ENCODE data around the gene BEGAIN.
"Not testable (repeated sequence)": the region's sequence is repeated elsewhere in the genome, so short reads cannot be mapped to it uniquely, and the experiment has no call there.

The BEGAIN gene

DNA sequence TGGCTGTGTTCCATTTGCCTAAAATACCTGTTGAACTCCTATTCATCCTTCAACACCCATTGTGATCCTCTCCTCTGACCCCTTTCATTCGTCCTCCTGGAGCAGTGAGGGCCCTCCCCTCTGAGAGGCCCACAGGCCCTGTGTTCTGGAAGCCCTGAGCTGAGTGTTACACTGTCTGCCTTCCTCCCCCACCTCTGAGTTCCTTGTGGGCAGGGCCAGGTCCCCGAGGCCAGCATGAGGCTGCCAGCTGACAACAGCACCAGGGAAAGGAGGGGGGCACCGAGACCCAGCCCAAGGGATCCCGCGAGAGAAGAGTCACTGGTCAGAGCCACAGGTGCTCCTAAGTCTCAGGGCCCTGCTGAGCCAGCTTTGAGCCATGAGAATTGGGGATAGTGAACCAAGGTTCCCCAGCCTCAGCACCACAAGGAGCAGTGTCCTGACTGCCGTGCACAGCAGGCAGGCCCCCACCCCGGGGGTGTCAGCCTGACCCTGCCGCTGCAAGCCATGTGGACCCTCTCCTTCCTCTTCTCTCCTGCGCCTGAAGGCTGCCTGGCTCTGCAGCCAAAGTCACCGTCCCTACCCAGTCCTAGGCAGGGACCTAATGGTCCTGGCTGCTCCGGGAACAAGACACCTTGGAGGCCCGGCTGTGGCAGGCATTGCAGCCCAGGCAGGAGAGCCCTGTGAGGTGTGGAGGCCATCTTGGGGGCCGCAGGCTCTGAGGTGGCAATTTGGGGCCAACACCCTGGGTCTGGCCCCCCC, 52.5 kb downstream of the BEGAIN start:
- no peak for DNase-seq

DNA sequence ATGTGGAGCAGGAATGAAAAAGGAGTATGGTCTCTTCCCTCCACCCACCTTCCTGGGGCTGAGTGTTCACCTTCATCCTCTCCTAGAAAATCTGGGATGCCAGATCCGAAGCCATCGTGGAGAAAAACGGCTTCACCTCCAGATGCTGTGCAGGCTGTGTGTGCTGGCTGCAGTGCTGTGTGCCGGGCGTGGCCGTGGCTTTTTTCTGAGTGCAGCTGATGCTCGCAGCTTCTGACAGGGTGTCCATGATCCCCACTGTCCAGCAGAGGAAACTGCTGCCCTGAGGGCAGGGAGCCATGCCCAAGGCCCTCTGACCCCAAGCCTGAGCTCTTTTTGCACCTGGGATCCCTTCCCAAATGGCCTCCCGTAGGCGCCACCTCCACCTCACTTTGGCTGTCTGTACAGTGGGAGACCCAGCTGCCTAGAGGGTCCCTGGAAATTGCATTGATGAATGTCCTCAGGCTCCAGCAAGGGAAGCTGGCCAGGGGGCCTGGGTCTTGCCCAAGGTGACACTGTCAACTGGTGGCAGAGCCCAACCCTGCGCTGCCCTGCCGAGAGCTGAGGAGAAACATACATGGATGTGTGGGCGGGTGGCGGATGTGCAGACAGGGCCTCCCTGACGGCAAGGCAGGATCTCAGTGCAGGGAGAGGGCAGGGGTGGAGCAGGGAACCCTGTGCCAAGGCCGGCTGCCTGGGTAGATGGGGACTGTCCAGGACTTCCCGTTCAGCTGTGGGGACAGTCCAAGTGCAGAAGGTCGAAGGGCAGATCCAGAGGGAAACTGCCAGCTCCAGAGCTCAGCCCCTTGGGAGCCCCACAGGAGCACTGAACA, 53.3 kb downstream of the BEGAIN start:
- no peak for DNase-seq

DNA sequence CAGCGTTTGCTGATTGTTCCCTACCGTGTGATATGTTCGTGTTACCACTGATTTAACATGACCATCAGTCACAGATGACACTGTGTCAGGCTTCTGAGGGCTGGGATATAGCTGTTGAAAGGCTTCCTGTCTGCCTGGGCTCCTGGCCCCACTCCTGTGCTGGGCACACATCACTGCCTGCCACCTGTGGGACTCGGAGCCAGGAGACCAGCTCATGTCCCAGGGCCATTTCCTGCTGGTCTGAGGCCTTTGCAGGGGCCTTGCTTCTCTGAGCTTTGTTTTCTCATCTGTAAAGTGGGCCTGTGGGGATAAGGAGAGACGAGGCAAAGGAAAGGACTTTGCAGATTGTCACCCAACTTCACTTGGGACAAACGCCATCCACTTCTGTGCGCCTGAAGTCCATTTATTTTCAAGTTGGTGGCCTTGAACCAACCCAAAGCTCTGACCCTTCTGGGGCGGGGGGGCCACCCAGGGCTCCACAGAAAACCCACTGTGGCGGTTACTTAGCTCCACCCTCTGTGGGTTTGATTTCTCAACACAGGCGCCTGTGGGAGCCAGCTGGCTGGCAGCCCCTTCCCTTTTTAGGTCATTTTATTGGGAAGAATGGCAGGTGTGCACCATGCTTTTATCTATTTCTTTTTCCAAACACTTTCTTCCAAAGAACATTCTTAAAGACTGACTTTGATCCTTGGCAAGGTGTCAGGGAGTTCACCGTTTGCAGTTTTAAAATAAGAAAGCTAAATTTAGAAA, 54.1 kb downstream of the BEGAIN start:
- DNase-seq, result peak; percentile 63

DNA sequence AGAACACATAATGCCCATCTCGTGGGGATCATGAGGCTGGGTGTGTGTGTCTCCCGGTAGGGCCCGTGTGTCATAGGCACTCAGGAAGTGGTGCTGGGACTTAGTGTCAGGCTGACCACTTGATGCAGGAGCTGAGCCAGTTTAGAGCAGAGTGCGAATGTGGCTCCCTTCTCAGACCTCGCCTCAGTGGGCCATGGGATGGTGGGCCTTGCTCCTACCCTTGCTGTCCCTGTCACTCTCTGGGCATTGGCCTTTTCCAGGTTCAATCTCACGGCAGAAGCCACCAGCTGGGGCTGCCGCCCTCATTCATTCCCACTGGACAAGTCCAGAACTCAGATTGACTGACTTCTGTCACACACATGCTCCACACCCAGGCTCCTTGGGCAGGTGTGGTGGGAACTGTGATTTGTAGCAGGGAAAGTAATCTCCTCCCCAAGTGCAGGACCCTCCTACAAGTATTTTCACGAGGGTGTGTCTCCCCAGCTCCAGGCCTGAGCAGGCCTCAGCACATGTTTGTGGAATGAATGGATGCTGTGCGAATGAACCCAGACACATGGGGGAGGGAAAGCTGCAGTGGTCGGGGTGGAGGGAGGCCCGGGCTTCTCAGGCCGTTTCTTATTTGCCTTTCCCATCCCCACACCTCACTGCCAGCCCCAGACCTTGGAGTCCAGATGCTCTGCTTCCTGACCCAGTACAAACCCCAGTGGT, 54.9 kb downstream of the BEGAIN start:
- DNase-seq, result peak; percentile 64

DNA sequence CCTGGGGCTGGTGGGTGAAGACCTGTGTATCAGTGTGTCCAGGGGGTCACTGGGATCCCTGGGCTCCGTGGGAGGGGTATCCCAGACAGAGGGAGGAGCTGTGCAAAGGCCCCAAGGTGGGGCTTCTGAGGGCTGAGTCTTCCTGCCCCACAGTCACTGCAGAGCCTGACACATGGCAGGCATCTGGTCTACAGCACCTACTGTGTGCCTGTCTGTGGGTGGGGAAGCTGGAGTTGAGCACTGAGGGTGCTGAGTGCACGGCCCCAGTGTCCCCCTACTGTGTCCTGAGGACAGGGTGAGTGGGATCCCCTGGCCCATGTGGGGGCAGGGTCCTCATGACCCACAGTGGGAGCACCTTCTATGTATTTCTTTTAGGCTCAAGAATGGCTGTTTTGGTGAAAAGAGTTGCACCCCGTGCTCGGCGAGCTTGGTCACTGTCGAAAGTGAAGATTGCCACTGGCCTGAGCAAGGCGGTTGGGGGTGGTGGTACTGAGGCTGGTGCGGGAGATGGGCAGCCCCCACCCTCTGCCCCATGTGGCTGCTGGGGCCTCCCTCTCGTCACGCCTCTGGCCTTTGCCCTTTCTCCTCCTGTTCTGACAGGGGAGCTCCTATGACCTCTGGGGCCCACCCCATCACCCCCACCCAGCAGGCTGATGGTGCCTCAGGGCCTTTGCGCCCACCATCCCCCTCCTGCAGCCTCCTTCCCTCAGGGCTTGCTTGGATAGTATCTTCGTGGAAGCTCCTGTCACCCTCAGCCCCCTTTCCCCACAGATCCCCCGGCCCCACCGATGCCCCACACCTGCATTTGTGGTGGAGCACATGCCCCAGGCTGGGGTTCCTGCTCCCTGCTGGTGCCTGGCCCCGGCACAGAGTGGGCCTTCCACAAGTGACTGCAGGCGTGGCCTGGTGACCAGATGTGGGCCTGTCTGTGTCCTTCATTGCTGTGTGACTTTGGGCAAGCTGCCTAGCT, 55.8 kb downstream of the BEGAIN start:
- no peak for DNase-seq

DNA sequence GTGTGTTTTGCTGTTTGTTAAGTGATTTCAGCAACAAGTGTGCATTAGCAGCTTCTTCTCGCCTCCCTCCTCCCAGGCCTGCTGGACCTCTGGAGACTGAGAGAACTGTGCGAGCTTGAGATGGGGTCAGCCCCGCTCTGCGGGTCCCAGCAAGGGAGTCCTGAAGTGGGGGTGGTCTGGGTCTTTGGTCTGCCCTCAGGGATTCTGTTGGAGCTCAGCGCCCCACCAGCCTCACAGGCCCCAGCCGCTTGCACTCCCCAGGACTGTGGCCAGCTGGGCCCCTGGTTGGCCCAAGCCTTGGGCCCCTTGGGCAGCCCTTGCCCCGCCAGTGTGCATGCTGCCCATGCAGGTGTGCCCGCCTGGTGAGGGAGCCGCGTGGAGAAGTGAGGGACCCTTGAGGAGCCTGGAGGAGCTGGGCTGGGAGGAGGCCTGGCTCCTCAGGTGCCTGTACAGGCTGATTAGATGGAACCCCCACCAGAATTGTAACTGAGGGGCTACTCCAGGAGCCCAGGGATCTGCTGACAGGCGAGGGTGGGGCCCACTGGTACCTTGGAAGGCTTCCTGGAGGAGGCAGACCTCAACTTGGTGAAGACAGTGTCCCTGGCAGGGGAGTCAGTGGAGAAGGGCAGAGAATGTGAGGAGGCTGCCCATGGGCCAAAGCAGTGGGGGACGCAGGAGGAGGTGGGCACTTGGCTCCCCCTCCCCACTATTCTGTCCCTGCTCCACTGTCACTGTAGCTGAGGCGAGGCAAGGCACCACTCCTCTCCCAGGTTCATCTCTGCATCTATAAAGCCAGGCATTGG, 56.7 kb downstream of the BEGAIN start:
- DNase-seq, result no peak

DNA sequence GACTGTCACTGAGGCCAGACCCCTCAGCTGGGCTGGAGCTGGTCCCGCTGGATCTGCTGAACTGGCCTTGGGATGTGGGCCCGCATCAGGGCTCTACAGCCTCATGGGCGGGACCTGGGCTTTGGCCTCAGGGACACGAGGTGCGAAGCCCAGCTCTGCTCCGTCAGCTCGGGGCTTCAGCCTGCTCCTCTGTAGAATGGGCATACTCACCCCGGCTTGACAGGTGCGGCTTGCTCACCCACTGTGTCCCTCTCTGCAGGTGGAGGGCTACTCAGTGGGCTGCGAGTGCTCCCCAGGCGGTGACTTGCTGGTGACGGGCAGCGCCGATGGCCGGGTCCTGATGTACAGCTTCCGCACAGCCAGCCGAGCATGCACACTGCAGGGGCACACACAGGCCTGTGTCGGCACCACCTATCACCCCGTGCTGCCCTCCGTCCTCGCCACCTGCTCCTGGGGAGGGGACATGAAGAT, 57.6 kb downstream of the BEGAIN start:
- DNase-seq, result no peak

DNA sequence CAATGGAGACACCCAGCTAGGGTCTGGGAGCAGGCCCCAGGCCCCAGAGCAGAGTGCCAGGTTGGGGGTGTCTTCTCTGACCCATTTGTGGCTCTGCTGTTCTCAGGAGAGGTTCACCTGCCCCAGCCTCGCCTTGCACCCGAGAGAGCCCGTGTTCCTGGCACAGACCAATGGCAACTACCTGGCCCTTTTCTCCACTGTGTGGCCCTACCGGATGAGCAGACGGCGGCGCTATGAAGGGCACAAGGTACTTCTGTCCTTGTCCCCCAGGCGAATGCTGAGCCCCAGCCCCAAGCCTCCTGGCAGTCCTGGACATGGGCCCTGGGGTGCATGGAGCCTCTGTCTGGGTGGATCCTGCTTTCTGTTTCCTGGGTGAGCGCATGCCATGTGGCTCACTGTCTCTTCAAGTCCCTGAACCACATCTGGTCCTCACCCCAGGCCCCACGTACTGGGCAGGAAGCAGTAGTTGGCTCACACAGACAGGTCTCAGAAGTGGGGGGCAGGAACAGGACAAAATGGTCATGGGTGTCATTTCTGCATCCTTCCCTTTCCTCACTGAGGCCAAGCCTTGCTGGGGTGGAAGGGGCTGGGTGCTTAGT, 58.2 kb downstream of the BEGAIN start:
- no peak for DNase-seq

DNA sequence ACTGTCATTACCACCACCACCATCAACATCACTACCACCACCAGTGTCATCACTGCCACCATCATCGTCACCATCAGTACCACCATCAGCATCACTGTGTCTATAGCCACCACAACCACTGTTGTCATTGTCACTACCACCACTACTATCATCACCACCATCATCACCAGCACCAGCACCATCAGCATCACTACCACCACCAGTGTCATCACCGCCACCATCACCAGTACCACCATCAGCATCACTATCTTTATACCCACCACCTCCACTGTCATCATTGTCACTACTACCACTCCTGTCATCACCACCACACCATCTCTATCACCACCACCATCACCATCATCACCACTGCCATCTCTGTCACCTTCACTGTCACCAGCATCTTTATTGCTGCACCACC, 60.6 kb downstream of the BEGAIN start:
- DNase-seq, result no peak

DNA sequence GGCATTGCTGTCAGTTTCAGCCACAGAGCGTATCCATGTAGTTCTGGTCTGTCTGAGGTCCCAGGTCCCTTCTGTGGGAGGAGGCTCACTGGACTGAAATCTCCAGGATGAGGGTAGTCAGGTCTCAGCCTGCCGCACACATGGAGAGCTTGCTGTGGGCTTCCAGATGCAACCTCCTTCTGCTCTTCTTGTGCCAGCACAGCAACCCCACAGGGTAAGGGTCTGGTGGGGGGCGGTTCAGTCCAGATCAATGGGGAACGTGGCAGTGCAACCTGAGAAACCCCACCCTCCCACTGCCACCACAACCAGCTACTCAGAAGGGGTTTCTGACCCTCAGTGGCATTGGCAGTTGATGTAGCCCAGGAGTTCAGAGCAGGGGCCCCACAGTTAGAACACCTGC, 61.2 kb downstream of the BEGAIN start:
- DNase-seq, result no peak

DNA sequence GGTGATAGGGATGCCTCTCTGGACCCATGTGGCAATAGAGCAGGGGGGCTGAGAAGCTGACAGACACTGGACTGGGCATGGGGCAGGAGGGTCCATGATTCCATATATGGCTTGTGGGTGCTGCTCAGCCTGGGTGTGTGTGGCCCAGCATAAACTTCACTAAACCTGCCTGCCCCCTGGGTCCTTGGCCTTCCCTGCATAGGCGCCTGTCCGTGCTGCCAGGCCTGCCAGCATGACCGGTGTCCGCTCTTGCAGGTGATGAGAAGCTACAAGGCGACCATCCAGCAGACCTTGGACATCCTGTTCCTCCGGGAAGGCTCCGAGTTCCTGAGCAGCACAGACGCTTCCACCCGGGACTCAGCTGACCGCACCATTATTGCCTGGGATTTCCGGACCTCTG, 61.6 kb downstream of the BEGAIN start:
- no peak for DNase-seq

DNA sequence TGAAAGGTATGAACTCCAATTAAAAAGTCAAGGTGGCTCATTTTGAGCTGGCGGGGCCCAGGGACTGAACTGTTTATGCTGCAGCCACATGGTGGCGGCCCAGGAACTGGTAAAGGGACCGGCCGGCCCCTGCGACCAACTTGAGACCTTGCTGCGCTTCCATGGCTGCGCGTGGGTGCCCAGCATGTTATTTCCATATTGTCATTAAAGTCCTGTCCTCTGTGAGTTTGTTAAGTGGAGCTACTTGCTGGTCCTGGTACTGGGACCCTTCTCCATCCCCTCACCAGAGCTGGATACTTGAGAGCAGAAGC, 62.3 kb downstream of the BEGAIN start:
- no peak for DNase-seq

DNA sequence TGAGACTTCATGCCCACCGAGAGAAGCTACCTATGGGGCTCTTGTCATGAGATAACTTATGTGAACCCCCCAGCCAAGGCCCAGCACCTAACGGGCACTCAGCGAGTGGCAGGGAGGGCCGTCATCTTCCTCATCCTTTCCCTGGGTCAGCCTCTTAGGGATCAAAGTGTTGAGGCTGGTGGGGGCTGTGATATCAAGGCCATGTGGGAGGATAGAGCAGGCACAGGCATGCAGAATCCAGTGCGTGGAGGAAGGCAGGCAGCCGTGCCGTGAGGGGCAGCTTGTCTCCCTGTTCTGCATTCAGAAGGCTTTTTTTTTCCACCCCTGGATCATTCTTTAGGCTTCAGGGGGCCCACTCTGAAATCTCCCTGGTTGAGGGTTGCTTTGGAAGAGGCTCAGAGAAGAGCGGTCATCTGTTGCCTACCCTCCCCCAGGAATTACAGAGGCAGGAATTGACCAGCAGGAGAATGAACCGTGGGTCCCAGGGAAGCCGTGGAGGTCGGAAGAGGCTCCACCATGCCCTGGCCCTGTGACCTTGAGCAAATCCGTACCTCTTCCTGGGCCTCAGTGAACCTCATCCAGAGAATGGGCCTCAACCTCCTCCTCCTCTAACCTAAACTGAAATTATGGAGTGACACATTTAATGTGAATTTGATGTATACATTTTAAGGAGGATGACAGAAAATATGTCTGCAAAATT, 62.8 kb downstream of the BEGAIN start:
- DNase-seq, result no peak

DNA sequence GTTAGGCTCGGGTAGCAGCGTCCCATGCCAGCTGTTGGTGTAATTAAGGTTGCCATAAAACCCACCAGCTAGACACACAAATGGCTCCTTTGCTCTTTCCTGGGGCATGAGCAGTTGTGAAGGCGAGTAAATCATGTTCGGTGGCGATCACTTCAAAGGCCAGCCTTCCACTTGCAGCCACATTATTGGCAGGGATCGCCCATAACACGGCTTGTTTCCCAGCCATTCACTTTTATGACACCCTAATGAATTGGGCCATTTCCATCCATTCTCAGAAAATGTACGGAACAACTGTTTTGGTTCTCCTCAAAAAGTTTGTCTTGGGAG, 63.4 kb downstream of the BEGAIN start:
- no peak for DNase-seq

DNA sequence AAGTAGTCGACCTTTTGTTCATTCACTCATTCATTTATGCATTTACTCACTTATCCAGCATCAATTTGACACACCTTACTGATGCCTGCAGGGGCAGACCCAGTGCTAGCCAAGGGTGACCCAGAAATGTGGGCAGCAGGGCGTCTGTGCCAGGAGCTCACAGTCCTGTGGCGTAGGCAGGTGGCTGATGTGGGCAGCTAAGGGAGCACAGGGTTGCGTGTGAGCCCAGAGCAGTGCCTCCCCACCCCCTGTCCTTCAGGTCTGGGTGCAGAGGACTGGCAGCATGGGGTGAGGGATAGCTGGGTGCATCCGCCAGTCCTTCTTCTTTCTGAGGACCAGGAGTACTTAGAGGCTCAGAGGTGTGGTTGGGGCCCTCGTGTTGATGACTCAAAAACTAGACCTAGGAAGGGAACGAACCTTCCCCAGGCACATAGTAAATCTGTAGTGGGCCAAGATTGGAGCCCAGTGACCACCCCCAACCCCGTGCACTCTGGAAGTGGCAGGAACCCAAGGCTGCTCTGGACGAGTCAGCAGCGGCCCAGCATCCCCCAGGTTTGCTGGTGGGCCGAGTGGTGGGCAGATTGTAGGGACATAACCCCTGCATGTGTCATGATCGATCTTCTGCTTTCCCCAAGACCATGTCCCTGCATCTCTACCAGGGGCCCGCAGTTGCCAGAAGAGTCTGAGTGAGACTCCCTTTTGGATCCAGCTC, 63.9 kb downstream of the BEGAIN start:
- no peak for DNase-seq

DNA sequence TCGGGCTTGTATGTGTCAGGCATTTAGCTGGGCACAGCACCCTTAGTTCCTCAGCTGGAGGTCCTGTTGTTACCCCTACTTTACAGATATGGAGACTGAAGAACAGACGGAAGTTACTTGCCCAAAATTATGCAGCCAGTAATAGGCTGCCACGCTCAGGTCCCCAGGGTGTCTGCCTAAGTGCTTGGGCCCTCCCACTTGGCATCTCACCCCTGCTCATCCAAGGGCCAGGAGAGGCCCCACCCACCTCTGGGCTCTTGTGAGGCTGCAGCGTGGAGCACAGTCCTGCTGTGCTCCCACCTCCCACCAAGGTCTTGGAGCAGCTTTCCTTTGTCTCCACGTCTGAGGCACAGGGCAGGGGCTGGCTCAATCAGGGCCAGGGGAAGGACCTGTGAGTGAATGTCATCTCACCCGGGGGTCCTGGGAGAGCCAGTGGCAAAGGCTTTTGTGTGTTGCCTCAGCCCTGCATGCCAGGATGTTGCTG, 64.6 kb downstream of the BEGAIN start:
- no peak for DNase-seq

DNA sequence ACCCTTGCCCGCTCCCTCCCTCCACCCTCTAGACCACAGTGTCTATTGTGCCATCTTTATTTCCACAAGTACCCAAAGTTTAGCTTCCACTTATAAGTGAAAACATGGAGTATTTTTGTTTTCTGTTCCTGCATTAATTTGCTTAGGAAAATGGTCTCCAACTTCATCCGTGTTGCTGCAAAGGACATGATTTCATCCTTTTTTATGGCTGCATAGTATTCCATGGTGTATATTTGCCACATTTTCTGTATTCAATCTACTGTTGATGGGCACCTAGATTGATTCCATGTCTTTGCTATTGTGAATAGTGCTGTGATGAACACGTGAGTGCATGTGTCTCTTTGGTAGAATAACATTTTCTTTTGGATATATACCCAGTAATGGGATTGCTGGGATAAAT, 81.2 kb downstream of the BEGAIN start:
- not testable (repeated sequence) for DNase-seq

DNA sequence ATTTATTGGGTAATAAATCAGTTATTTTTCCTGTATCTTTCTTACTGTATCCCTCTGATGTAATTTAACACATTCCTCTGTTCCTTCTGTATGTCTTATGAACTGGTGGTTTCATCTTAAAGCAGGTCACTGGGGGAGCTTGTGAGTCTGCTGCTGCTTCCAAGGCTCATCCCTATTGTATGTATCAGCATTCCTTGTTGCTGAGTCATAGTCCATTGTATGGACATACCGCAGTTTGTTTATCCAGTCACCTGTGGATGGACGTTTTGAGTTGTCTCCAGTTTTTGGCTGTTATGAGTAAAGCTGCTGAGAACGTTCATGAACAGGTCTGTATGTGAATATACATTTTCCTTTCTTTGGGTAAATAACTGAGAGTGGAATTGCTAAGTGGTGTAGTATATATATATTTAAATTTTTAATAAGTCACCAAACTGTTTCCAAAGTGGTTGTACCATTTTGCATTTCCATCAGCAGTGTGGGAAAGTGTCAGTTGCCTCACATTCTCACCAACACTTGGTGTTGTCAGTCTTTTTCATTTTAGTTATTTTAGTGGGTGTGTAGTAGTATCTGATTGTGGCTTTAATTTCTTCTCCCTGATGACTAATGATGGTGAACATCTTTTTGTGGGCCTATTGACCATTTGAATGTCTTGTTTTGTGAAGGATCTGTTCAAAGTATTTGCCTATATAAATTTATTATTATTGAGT, 82.7 kb downstream of the BEGAIN start:
- peak; percentile 13 for DNase-seq

DNA sequence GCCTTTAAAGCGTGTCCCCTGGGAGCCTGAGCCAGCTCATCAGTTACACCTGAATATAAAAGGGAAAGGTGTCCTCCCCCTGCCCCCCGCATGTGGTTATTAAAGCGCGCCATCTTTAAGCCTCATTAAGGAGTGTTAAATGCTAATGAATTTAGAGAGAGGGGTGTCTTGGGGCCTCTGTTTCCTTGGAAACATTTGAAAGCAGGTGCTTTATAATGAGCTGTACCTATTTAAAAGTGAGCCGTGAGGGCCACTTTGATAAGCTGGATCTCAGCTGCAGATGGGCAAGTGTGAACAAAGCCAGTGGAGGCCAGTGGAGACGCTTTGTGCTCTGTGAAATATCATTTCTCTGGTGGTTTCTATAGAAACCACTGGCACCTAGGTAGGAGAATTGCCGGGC, 84.0 kb downstream of the BEGAIN start:
- DNase-seq, result no peak
